ENCODE results near the gene STXBP3.
A peak's percentile ranks its signal among the peaks of the same experiment; 100 is the strongest.
"Not testable (repeated sequence)": the region's sequence is repeated elsewhere in the genome, so short reads cannot be mapped to it uniquely, and the experiment has no call there.

The STXBP3 gene

GRCh38 chr1:108728327-108728923, 18.0 kb upstream of the STXBP3 start:
- no peak for DNase-seq (ENCODE audit: low spot score)

DNA sequence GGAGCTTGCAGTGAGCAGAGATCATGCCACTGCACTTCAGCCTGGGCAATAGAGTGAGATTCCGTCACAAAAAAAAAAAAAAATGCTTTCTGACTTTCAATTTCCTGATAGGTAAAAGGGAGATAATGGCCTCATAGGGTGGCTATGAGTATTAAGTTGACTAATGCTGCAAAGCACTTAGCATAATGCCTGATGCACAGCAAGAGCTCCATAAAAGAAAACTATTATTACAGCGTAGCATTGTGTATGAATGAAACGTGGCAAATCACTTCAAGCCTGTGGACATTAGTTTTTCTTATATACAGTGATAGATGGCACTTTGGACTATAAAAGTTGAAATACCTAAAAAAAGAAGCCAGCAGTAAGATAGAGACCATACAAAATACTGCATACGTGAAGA, 17.0 kb upstream of the STXBP3 start:
- DNase-seq (ENCODE audit: low spot score) = no peak

DNA sequence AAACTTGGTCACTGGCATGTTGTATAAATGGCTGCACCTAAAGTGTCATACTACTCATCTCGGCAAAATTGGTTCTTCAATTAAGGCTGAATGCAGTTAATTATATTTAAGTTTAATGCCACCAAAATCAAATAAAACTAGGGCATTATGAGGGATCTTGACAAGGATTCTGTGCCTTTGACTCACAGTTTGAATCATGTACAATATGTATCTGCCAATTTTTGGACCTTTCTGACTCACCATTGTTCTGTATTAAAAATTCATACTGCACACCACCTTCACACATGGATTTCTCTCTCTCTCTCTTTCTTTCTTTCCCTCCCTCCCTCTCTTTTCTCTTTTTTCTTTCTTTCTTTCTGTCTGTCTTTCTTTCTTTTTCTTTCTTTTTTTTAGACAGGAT, 14.1 kb upstream of the STXBP3 start:
- no peak for DNase-seq (ENCODE audit: low spot score)

GRCh38 chr1:108734171-108734865, 12.2 kb upstream of the STXBP3 start:
- peak; percentile 79 for DNase-seq (ENCODE audit: low spot score)

DNA sequence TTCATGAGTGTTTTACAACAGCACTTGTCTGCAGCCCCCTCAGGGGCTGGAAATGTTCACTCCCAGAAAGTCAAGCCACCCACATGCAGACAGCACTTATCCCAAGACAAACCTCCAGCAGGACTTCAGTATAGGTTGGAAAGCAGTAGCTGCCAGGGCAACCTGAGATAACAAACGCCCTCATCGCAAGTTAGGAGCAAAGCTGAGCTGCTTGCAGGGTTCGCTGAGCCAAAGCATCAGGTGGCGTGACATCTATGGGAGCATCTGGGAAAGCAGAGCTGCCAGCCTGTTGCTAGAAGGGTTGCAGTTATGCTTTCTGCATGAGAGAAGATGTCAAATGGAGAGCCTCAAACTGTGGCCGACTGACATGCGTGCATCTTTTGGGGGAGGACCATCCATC, 4.2 kb upstream of the STXBP3 start:
- no peak for DNase-seq (ENCODE audit: low spot score)

GRCh38 chr1:108745980-108746381, 493 bp upstream of the STXBP3 start:
- DNase-seq (ENCODE audit: low spot score) = no peak

GRCh38 chr1:108747171-108747850, 837 bp downstream of the STXBP3 start:
- peak; percentile 87 for DNase-seq (ENCODE audit: low spot score)

DNA sequence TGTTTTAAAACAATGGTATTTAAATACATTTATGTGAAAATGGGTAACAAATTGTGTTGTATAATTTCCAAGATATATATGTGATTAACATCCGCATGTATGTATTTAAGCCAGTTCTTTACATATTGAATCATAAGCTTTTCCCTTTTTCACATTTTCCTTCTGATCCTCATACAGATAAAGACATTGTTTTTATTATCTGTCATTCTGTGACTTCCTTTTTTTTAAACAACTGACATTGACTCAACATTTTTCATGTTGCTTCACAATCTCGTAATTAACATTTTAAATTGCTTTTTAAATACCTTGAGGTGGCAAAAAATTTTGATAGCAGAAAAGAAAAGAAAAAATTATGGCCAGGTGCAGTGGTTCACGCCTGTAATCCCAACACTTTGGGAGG, 1.4 kb downstream of the STXBP3 start:
- DNase-seq (ENCODE audit: low spot score) = no peak

DNA sequence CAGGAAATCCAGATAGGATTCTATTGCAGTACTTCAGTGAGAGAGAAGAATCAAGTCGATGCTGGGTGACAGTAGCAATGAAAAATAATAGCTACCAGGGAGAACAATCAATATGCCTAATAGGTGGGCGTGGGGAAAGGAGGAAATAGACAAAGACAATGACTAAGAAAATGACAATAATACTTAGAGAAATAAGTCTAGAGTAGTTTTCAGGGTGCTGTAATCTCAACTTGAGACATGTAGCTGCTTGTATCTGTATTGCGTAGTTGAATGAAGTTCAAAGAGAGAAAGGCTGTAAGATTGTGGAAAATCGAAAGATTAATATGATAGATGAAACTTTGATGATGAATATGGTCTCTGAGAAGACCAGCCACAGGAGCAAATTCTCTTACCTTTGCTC, 2.6 kb downstream of the STXBP3 start:
- no peak for DNase-seq (ENCODE audit: low spot score)

DNA sequence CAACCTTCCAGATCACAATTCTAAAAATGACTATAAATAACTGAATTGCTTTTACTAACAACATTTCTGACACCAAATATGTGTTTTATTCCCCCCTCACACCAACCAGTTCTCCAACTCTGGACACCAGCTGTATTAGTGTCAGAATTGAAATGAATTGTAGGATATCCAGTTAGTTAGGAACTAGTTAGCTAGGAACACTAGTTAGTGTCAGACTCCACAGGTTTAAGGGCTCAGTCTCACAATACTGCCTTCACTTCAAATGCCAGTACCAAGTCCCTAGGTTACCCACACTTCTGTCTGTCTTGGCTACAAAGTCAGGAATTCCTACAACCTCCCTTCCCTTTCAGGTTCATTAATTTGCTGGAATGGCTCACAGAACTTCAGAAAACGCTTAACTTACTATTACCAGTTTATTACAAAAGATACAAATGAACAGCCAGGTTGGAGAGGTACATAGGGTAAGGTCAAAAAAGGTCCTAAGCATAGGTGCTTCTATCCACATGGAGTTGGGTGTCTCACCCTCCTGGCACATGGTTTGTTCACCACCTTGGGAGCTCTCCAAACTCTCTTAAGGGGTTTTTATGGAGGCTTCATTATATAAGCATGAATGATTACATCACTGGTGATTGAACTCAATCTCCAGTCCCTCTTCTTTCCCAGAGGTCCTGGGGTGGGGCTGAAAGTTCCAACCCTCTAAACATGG, 4.2 kb downstream of the STXBP3 start:
- DNase-seq (ENCODE audit: low spot score) = no peak

DNA sequence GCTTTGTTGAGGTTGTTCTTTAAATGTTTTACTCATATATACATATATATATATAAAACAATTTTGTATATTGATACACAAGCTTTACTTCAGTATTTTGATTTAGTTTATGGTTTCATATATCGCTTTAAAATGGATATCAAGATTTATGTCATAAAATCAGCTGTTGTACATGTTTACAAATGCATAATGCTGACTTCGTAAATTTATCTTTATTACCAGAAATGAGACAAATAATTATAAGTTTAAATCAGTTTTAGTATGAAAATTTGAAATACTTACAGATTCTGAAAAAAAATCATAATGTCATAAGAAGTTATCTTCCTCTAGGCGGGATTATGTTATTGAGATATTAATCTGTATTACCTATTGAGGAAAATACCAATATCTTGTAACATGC, 6.9 kb downstream of the STXBP3 start:
- no peak for DNase-seq (ENCODE audit: low spot score)

DNA sequence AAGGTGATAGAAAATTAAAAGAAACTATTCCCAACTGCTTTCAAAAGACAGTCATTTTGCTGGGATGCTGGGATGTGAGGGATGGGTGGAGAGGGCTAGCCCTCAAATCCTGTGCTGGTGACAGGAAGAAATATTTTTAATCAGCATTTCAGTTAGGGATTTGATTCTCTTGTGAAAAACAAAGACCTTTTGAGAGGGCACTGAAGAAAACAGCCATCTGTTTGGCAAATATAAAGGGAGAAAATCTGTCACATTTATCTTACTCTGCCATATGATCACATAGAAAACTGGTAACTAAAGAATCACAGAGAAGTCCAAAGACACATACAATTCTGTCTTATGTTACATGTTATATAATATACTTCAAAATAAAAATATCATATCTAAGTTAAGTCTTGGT, 12.3 kb downstream of the STXBP3 start:
- peak; percentile 31 for DNase-seq (ENCODE audit: low spot score)

DNA sequence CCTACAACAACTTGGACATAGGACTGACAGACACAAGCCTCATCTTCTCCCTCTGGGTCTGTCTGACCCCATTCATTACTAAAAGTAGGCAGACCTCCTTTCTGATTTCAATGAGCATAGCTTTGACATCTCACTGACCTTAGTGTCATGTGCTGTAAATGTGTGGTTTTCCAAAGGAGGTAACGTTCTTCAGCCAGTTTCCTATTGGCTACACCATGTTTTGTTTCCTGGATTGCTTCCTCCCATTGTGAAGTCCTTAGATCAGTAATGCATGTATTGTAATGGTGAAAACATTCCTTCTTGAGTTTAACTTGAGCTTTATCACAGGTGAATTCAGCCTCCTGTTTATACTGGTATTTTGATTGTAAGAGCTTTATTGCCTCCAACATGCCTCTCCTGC, 20.6 kb downstream of the STXBP3 start:
- no peak for DNase-seq (ENCODE audit: low spot score)

DNA sequence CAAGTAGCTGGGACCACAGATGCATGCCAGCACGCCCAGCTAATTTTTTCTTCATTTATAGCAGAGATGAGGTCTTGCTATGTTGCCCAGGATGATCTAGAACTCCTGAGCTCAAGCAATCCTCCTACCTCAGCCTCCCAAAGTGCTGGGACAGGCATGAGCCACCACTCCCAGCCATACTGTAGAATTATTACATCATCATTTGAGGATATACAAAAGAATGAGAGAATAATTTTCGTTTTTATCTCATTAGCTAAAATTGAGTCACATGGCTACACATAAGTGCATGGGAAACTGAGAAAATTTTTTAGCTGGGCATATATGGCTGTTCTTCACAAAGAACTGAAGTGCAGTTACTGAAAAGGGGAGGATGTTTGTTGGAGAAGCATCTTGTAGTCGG, 21.2 kb downstream of the STXBP3 start:
- no peak for DNase-seq (ENCODE audit: low spot score)

DNA sequence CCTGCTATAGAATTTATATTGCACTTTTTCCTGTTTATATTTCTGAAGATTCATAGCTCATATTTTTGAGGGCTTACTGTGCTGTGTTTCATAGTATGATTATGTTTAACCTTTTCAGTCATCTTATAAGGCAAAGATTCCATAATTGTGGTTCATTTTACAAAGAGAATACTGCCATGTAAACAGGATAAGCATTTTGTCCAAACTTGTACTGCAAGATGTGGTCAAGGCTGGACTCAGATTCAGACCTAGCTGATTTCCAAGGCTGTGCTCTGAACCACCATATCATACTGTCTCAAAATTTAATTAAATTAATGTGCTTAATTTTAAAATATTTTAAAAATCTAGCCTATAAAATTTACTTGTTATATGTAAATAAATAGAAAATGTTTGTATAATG, 31.4 kb downstream of the STXBP3 start:
- no peak for DNase-seq (ENCODE audit: low spot score)

- no peak for DNase-seq (ENCODE audit: low spot score)
Observed at GRCh38 chr1:108779455-108779854, 33.0 kb downstream of the STXBP3 start.

- no peak for DNase-seq (ENCODE audit: low spot score)
Observed at GRCh38 chr1:108780937-108781574, 34.6 kb downstream of the STXBP3 start.

DNA sequence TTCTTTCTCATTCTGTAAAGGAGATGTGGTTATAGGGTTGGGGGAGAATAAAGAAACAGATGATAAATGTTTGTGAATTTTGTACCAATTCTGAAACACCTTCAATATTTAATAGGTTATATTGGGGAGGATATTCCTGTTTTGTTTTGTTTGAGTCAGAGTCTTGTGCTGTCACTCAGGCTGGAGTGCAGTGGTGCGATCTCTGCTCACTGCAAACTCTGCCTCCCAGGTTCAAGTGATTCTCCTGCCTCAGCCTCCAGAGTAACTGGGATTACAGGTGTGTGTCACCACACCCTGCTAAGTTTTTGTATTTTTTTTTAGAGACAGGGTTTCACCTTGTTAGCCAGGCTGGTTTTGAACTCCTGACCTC, 35.1 kb downstream of the STXBP3 start:
- not testable (repeated sequence) for DNase-seq (ENCODE audit: low spot score)

DNA sequence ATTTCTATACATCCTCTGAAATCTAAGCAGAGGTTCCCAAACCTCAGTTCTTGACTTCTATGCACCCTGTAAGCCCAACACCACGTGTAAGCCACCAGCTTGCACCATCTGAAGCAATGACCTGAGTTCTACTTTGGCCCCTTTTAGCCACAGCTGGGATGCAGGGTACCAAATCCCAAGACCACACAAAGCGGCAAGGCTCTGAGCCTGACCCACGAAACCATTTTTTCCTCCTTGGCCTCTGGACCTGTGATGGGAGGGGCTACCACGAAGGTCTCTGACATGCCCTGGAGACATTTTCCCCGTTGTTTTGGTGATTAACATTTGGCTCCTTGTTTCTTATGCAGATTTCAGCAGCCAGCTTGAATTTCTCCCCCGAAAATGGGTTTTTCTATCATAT, 38.8 kb downstream of the STXBP3 start:
- DNase-seq (ENCODE audit: low spot score) = no peak

DNA sequence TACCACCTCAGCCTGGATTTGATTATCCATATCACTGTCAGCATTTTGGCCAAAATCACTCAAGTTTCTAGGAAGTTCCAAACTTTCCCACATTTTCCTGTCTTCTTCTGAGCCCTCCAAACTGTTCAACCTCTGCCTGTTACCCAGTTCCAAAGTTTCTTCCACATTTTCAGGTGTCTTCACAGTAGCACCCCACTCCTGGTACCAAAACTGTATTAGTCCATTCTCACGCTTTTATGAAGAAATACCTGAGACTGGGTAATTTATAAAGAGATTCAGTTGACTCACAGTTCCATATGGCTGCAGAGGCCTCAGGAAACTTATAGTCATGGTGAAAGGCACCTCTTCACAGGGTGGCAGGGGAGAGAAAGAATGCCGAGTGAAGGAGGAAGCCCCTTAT, 39.4 kb downstream of the STXBP3 start:
- DNase-seq (ENCODE audit: low spot score) = no peak

GRCh38 chr1:108791790-108792189, 45.3 kb downstream of the STXBP3 start:
- DNase-seq (ENCODE audit: low spot score) = no peak

- no peak for DNase-seq (ENCODE audit: low spot score)
Observed at GRCh38 chr1:108792420-108792819, 45.9 kb downstream of the STXBP3 start.

DNA sequence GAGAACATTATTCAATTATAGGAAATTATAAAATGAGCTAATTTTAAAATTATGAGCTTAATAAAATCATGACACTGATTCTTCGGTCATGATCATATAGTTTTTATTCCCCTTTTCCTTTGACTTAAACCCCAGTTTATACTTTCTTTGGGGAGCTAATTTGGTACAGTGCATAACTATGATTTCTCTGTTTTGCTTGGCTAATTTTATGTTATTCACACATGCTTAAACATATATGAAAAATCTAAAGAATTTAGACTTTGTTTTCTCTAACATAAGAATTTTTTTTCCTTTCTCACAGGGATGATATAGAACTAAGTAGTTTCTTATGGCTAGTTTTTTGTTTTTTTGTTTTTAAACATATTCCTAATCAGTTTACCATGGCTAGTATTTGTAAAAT, 52.5 kb downstream of the STXBP3 start:
- DNase-seq (ENCODE audit: low spot score) = no peak

Data from cerebellar cortex (tissue), 1 donor.